HEK293 (cell line): ENCODE data around the gene KIF1A.

Experiments used
- CTCF ChIP-seq: fragments of 450-650 bp; formaldehyde crosslinking; IDR thresholded peaks from 2 replicates; pipeline ENCODE4 v1.5.1; 2016; ENCODE audit warnings: missing biosample characterization, missing genetic modification characterization
- SETDB1 ChIP-seq: IDR thresholded peaks from one replicate; pipeline ENCODE4 v1.6.1; 2017; ENCODE audit warnings: mild to moderate bottlenecking, low read length, moderate library complexity, mixed read lengths; ENCODE audit not compliant: insufficient read length
- ZNF510 ChIP-seq: fragments of 450-650 bp; formaldehyde crosslinking; IDR thresholded peaks from 2 replicates; pipeline ENCODE4 v1.5.1; 2018; ENCODE audit warnings: mild to moderate bottlenecking, missing genetic modification characterization, missing biosample characterization; ENCODE audit not compliant: insufficient replicate concordance
- ZNF513 ChIP-seq: fragments of 450-650 bp; IDR thresholded peaks from 2 replicates; pipeline ENCODE4 v1.5.1; 2018; ENCODE audit warnings: missing biosample characterization, missing genetic modification characterization
- ZSCAN5A ChIP-seq: fragments of 450-650 bp; formaldehyde crosslinking; IDR thresholded peaks from 2 replicates; pipeline ENCODE4 v1.5.1; 2016; ENCODE audit warnings: missing biosample characterization, missing genetic modification characterization
- TF ChIP-seq, protein P1 (sequence below): fragments of 450-650 bp; formaldehyde crosslinking; IDR thresholded peaks from 2 replicates; pipeline ENCODE4 v1.5.1; 2016; ENCODE audit warnings: missing biosample characterization, missing genetic modification characterization

- TF ChIP-seq SETDB1 (no peak), ZNF510 (tag by site-specific recombination) (no peak), CTCF (tag by site-specific recombination) (no peak), ZNF513 (tag by site-specific recombination) (no peak), ZSCAN5A (tag by site-specific recombination) (no peak)
- TF ChIP-seq, protein P1, sequence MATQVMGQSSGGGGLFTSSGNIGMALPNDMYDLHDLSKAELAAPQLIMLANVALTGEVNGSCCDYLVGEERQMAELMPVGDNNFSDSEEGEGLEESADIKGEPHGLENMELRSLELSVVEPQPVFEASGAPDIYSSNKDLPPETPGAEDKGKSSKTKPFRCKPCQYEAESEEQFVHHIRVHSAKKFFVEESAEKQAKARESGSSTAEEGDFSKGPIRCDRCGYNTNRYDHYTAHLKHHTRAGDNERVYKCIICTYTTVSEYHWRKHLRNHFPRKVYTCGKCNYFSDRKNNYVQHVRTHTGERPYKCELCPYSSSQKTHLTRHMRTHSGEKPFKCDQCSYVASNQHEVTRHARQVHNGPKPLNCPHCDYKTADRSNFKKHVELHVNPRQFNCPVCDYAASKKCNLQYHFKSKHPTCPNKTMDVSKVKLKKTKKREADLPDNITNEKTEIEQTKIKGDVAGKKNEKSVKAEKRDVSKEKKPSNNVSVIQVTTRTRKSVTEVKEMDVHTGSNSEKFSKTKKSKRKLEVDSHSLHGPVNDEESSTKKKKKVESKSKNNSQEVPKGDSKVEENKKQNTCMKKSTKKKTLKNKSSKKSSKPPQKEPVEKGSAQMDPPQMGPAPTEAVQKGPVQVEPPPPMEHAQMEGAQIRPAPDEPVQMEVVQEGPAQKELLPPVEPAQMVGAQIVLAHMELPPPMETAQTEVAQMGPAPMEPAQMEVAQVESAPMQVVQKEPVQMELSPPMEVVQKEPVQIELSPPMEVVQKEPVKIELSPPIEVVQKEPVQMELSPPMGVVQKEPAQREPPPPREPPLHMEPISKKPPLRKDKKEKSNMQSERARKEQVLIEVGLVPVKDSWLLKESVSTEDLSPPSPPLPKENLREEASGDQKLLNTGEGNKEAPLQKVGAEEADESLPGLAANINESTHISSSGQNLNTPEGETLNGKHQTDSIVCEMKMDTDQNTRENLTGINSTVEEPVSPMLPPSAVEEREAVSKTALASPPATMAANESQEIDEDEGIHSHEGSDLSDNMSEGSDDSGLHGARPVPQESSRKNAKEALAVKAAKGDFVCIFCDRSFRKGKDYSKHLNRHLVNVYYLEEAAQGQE (tag by site-specific recombination) = no peak
These were observed 45.4 kb upstream of the KIF1A start for GRCh38 chr2:240865391-240865790.
